Panc1 (cell line): Measurements from ENCODE around the gene IGLON5.

Source experiments
- CTCF ChIP-seq: fragments of 450-650 bp; IDR thresholded peaks from 2 replicates; pipeline ENCODE4 v1.5.1; 2017; ENCODE audit warnings: mild to moderate bottlenecking
- POLR2AphosphoS5 ChIP-seq: IDR thresholded peaks from 2 replicates; pipeline ENCODE4 v1.6.1; 2012; ENCODE audit warnings: mild to moderate bottlenecking, low read depth, low read length, moderate library complexity

- TF ChIP-seq CTCF (no peak), POLR2AphosphoS5 (no peak)
Measured at GRCh38 chr19:51372021-51372648, 60.7 kb downstream of the IGLON5 start.
